PC-3 (cell line): ENCODE data around the gene SHROOM1. TPM values are rescaled to one million over a fixed set of nuclear protein-coding genes. Genes with fewer than 3 reads are reported as not detected.

ENCODE experiments used
- ATAC-seq: fragments of 200-7000 bp; cut with Tn5 transposase; 2 replicates; pipeline ENCODE4 v1.9.1; 2020; ENCODE audit warnings: mild to moderate bottlenecking, moderate library complexity
- BruUV-seq: library from RNA; stranded (reverse); fragments of 400-500 nt; replicated peaks from 2 replicates; lab custom pipeline; 2021; lab: Mats Ljungman, UMichigan
- CTCF ChIA-PET: fragments of 300-600 bp; sonication (Branson Sonifier 250); formaldehyde crosslinking; loops from one replicate; lab custom pipeline; 2022; ENCODE audit warnings: antibody characterized with exemption; lab: Charles Lee
- POLR2A ChIA-PET: fragments of 300-600 bp; sonication (Branson Sonifier 250); formaldehyde crosslinking; loops from one replicate; lab custom pipeline; 2022; ENCODE audit warnings: antibody characterized with exemption; ENCODE audit not compliant: unreplicated experiment; lab: Charles Lee
- DNase-seq: peaks from one replicate; pipeline ENCODE4 v3.0.0-alpha.2; 2015
- H2AFZ ChIP-seq: fragments of 300-600 bp; sonication (generic); 2 replicates; pipeline ENCODE4 v1.6.0; 2016; ENCODE audit warnings: antibody characterized with exemption, low read length
- H3F3A ChIP-seq: fragments of 300-600 bp; sonication (generic); one replicate; pipeline ENCODE4 v1.6.0; 2017; ENCODE audit warnings: antibody characterized with exemption, low read length, control low read depth, mild to moderate bottlenecking; ENCODE audit not compliant: unreplicated experiment
- H3K27ac ChIP-seq: fragments of 300-600 bp; sonication (generic); 2 replicates; pipeline ENCODE4 v1.5.1; 2016; ENCODE audit warnings: mild to moderate bottlenecking, low read length
- H3K27me3 ChIP-seq: fragments of 300-600 bp; sonication (generic); 2 replicates; pipeline ENCODE4 v1.6.1; 2016; ENCODE audit warnings: low read length, mixed read lengths
- H3K36me3 ChIP-seq: fragments of 300-600 bp; sonication (generic); 2 replicates; pipeline ENCODE4 v1.6.1; 2016; ENCODE audit warnings: low read depth, mixed run types, low read length, mixed read lengths
- H3K4me1 ChIP-seq: fragments of 300-600 bp; sonication (generic); 2 replicates; pipeline ENCODE4 v1.5.1; 2016; ENCODE audit warnings: low read length; ENCODE audit not compliant: insufficient read depth
- H3K4me2 ChIP-seq: fragments of 300-600 bp; sonication (generic); 2 replicates; pipeline ENCODE4 v1.6.0; 2016; ENCODE audit warnings: low read length
- H3K4me3 ChIP-seq: fragments of 300-600 bp; sonication (generic); 2 replicates; pipeline ENCODE4 v1.5.1; 2016; ENCODE audit warnings: mild to moderate bottlenecking, low read length, mixed read lengths
- H3K79me2 ChIP-seq: fragments of 300-600 bp; sonication (generic); 2 replicates; pipeline ENCODE4 v1.6.1; 2017; ENCODE audit warnings: low read length, mixed read lengths
- H3K9ac ChIP-seq: fragments of 300-600 bp; sonication (generic); 2 replicates; pipeline ENCODE4 v1.6.0; 2016; ENCODE audit warnings: mild to moderate bottlenecking, low read length
- H3K9me2 ChIP-seq: fragments of 300-600 bp; sonication (generic); replicated peaks from 2 replicates; pipeline ENCODE4 v1.6.1; 2016; ENCODE audit warnings: mixed run types, low read length, mixed read lengths
- H3K9me3 ChIP-seq: fragments of 300-600 bp; sonication (generic); 2 replicates; pipeline ENCODE4 v1.6.1; 2016; ENCODE audit warnings: low read length, mixed read lengths
- H4K20me1 ChIP-seq: fragments of 300-600 bp; sonication (generic); 2 replicates; pipeline ENCODE4 v1.6.1; 2016; ENCODE audit warnings: low read length, mixed read lengths
- CTCF ChIP-seq: fragments of 300-600 bp; sonication (generic); conservative IDR thresholded peaks from 2 replicates; pipeline ENCODE4 v1.5.1; 2017; ENCODE audit warnings: antibody characterized with exemption, low read depth, mild to moderate bottlenecking, low read length
- EZH2 ChIP-seq: fragments of 300-600 bp; sonication (generic); IDR thresholded peaks from one replicate; pipeline ENCODE4 v1.6.1; 2017; ENCODE audit warnings: antibody characterized with exemption, mild to moderate bottlenecking, low read length; ENCODE audit not compliant: unreplicated experiment
- EZH2phosphoT487 ChIP-seq: fragments of 300-600 bp; sonication (generic); IDR thresholded peaks from 2 replicates; pipeline ENCODE4 v1.6.1; 2018; ENCODE audit warnings: mild to moderate bottlenecking, antibody characterized with exemption, low read length, borderline replicate concordance
- intact Hi-C: fragments of 100-400 bp; cut with micrococcal nuclease; formaldehyde crosslinking; loops from 2 replicates; pipeline ENCODE4 v1.9.0; 2023
- total RNA-seq: library from RNA; depleted of rRNA; stranded (reverse); fragments of >200 nt; gene quantifications from 2 replicates; pipeline ENCODE4 v1.2.3, GENCODE V29; 2014

SHROOM1 gene
- total RNA-seq, 1 experiment from 2014 or later, result 13.6 TPM

- peaks cover 18% of the 10 kb centered on the region for H3K79me2 ChIP-seq
- peak overlapping the region; percentile 92 for H3K4me2 ChIP-seq
- no peak for DNase-seq
- H3K9me2 ChIP-seq, result no peaks in the 10 kb centered on the region
- BruUV-seq, result TSS peak; percentile 63
- no peaks in the 10 kb centered on the region for H3F3A ChIP-seq
- H2AFZ ChIP-seq, result peak overlapping the region; percentile 85; the same call in 1 of the 2 replicates
- peak overlapping the region; percentile 96 for H3K4me3 ChIP-seq
- H3K27ac ChIP-seq, result peak overlapping the region; percentile 55
- peak overlapping the region; percentile 97 for H3K9ac ChIP-seq
- ATAC-seq, result peak; percentile 21; the same call in 1 of the 2 replicates
- H3K27me3 ChIP-seq, result no peaks in the 10 kb centered on the region
- CTCF ChIA-PET, result interaction anchor here (0.9 kb wide), 1 partner anchor 47 kb away, joined by 3 read pairs; no protein-coding TSS in a partner anchor
- peaks cover 7% of the 10 kb centered on the region for H4K20me1 ChIP-seq
- H3K9me3 ChIP-seq, result no peaks in the 10 kb centered on the region
- intact Hi-C loops, result no loop called here
- TF ChIP-seq EZH2phosphoT487, result no peak
- TF ChIP-seq CTCF, result no peak
- no peak for TF ChIP-seq EZH2
- peaks cover 15% of the 10 kb centered on the region for H3K4me1 ChIP-seq
- POLR2A ChIA-PET, result no interaction called here
- peaks cover 12% of the 10 kb centered on the region; the same call in 1 of the 2 replicates for H3K36me3 ChIP-seq
These were observed 36.6 kb upstream of the SHROOM1 start for GRCh38 chr5:132867046-132867451.

- ChIA-PET POLR2A (no interaction called here), CTCF (interaction anchor here (0.9 kb wide), 1 partner anchor 46 kb away, joined by 3 read pairs; no protein-coding TSS in a partner anchor)
- peak within 1 kb of the TSS; percentile 97 for H3K9ac ChIP-seq
- no peaks in the 10 kb centered on the region for H3K27me3 ChIP-seq
- H3K79me2 ChIP-seq, result peaks cover 18% of the 10 kb centered on the region
- H3K36me3 ChIP-seq, result peaks cover 12% of the 10 kb centered on the region; the same call in 1 of the 2 replicates
- no TSS peak for BruUV-seq
- H4K20me1 ChIP-seq, result peaks cover 7% of the 10 kb centered on the region
- no peaks in the 10 kb centered on the region for H3K9me3 ChIP-seq
- peak; percentile 35; the same call in 1 of the 2 replicates for TF ChIP-seq CTCF
- no peak for TF ChIP-seq EZH2phosphoT487
- H3K4me2 ChIP-seq, result peak within 1 kb of the TSS; percentile 92
- peak within 1 kb of the TSS; percentile 96 for H3K4me3 ChIP-seq
- H3K27ac ChIP-seq, result peak within 1 kb of the TSS; percentile 55
- H3K9me2 ChIP-seq, result no peaks in the 10 kb centered on the region
- DNase-seq (peak; percentile 97), ATAC-seq (peak; percentile 98)
- H3K4me1 ChIP-seq, result peaks cover 15% of the 10 kb centered on the region
- intact Hi-C loops, result loop anchor here (1.0 kb wide), 1 partner anchor 36 kb away; the partner anchor contains the start of gene SHROOM1
- H2AFZ ChIP-seq, result peak within 1 kb of the TSS; percentile 85
- H3F3A ChIP-seq, result no peaks in the 10 kb centered on the region
These were observed 36.0 kb upstream of the SHROOM1 start, which contains the start of the genes GDF9 and UQCRQ for GRCh38 chr5:132866342-132867045. Gene GDF9 (minus strand): TSS chr5:132866469. CDS start chr5:132864533, 1,936 bp downstream. Gene UQCRQ (plus strand): TSS chr5:132866642. CDS start chr5:132866882, 240 bp downstream.
